Activated CD4-positive, alpha-beta T cell treated with anti-CD3 and anti-CD28 coated beads for 48 hours (primary cell): ENCODE data around the gene GPR152.
A peak's percentile ranks its signal among the peaks of the same experiment; 100 is the strongest.

Experiments
- DNase-seq: peaks from one replicate; pipeline ENCODE4 v3.0.0-alpha.2; 2020

The GPR152 gene

GRCh38 chr11:67452141-67452952 is at the start of gene GPR152:
TSS of gene GPR152 (minus strand) at chr11:67452729. CDS start at chr11:67452724, 5 bp downstream.
- no peak for DNase-seq

DNA sequence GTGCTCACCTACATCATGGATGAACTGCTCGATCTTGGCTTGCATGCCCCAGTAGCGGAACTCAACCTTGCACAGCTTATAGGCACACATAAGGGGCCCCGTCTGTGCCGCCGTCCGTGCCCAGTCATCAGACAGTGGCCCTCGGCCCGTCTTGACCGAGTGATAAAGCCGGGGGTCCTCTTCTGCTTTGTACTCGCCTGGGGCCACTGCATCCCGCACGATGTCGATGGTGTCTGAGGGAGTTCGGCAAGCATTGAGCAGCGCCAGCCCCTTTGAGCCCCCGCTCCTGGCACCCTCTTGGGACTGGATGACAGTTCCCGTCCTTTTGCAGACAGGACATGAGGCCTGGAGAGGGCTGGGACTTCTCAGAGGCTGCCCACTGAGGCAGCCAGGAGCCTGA is 49.3 kb upstream of the GPR152 start:
- DNase-seq = no peak

- no peak for DNase-seq
Measured at GRCh38 chr11:67500831-67501715, 48.5 kb upstream of the GPR152 start.

DNA sequence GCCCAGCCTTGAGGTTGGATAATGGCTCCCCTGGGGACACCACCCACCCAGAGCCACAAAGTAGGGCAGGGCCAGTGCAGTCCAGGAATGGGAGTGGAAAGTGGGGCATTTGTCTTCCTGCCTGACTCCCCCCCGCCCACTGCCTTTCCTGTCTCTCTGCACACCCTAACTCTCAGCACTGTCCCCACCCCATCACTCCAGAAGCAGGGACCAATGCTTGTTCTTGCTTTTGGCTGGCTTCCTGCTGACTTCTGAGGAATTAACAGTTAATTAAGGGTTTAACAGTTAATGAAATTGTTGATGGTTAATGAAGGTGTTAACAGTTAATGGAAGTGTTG is 47.9 kb upstream of the GPR152 start:
- no peak for DNase-seq

DNA sequence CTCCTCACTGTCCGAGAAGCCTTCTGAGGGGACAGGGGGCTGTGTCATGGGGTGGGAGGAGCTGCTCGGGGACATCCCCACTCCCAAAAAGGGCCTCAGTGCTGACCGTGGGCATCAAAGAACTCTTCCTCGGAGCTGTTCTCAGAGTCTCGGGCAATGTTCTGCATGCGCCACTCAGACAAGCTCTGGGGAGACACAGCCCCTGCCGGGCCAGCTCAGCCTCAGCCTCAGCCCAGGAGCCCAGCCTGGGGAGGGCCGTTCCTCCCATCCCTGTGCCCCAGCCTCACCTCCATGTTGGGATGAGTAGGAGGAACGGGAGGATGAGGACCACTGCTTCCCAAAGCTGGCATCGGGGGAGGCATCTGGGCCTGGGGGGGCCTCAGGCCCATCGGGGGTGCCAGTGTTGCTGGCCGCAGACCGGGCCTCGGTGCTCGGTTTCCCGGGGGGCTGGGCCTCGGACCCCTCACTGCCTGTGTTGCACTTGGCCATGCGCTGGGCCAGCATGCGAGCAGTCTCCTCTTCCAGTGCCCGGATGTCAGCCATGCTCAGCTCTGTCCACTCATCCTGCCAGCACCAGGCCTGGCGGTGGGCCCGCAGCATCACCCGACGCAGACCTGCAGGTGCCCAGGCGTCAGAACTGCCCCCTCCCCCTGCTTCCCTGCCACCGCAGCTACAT is 47.4 kb upstream of the GPR152 start:
- DNase-seq = no peak

DNA sequence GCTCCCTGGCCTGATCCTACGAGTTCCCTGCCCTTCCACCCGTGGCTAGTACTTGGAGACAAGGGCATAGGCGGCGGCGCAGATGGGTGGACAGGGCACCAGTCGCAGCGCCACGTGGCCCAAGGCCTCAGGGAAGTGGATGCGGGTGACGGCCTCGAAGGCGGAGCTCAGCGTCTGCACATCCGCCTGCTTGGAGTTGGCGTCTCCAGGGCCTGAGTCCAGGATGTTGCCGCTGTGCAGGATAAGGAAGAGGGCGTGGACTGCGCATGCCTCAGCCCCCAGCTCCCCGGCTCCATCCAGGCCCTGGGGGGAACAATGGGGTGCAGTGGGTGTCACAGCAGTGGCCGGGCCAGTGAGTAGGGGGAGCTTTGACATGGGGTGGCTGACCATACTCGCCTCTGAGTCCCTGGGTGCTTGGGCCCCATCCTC is 46.0 kb upstream of the GPR152 start:
- no peak for DNase-seq

GRCh38 chr11:67497656-67498291 is 45.2 kb upstream of the GPR152 start:
- DNase-seq = no peak

GRCh38 chr11:67496113-67496512 is 43.6 kb upstream of the GPR152 start:
- DNase-seq = no peak

DNA sequence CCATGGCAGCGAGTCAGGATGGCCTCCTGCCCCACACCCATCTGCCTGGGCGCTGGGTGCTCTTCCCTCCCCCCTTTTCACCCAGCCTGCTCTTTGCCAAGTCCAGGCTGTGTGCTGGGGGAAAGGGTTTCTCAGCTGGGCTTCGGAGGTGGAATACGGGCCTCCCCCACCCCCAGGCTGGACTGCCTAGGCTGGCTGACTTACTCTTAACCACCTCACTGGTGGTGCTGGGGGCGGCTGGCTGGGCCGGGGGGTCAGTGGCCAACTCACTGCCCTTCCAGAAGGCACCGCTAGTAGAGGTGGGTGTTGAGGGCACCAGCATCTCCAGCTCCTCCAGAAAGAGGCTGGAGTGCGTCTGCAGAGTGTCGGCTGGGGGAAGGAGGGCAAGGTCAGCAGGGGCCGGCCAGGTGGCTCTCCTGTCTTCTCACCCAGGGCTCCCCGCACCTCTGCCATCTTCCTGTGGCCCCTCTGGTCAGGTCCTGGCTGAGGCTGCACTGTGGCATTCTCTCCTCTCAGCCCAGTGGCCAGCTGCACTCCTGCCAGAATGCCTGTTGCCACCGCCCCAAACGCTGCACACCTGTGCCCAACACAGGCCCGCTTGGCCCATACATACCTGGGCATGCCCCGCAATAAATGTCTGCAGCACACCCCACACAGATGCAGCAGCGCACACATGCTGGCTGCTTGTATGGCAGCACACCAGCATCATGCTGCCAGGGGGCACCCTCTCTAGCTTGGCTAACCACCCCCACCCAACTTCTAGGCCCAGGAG is 42.9 kb upstream of the GPR152 start:
- no peak for DNase-seq

DNA sequence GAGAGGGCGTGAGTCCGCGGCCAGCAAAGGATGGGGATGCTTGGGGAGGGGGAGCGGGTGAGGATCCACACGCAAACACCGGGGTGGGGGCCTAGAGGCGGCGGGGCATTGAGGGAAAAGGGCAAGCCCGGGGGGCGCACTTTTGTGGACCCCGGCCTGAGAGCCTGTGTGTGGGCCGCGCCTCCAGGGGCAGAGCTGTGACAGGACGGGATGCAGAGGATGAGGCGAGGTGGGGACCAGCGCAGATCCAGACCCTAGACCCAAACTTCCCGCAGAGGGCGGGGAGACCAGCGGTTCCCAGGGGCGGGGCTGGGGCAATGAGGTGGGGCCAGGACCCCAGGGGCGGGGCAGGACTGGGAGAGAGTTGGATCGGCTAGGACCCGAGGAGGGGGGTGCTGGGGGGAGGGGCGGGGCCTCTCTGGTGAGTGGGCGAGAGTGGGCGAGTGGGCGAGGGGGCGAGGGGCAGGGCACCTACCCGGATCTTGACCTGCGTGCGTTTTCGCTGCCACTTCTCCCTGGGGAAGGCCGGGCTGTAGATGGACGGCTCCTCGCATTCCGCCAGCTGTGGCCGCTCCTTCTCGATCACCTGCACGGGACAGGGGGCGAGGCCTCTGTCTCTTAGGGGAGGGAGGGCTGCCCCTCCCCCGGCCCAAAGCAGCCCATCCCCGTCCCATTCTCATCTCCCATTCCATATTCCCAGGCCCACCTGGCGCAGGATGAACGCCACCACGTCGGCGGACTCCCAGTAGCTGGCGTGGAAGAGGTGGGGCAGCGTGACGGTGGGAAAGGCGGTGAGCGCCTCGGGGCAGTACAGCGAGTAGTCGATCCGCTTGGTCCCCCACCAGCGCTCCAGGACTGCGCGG is 42.1 kb upstream of the GPR152 start:
- no peak for DNase-seq

DNA sequence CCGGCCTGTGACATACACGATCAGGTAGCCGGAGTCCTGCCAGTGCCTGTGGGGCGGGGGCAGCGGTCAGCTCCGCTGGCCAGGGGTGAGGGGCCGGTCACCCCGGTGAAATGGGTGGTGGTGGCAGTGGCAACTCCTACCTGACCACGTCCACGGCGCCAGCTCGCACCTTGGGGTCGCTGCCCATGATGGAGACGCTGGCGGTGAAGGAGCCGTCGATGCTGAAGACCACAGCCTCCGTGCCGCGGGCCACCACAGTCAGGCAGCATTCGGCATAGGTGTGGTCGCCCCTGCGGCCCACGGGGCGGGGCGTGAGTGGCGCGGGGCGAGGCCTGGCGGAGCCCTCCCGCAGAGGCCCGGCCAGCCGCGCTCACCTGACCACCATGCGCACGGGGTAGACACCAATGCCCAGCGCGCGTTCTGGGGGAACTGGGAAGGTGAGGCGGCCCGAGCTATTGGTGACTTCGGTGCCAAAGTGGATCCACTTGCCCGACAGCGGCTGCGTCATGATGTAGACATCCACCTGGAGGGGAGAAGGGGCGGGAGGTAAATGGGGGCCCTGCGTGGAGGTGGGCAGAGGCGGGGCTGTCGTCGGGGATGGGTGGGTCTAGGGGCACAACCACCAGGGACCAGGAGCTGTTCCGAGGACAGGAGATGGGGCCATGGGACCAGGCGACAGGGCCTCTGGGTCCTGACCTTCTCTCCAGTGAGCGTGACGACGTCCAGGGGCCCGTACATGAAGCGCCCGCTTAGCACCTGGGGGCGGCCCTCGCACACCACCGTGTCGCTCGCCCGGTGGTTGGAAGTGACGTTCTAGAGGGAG is 41.2 kb upstream of the GPR152 start:
- no peak for DNase-seq

DNA sequence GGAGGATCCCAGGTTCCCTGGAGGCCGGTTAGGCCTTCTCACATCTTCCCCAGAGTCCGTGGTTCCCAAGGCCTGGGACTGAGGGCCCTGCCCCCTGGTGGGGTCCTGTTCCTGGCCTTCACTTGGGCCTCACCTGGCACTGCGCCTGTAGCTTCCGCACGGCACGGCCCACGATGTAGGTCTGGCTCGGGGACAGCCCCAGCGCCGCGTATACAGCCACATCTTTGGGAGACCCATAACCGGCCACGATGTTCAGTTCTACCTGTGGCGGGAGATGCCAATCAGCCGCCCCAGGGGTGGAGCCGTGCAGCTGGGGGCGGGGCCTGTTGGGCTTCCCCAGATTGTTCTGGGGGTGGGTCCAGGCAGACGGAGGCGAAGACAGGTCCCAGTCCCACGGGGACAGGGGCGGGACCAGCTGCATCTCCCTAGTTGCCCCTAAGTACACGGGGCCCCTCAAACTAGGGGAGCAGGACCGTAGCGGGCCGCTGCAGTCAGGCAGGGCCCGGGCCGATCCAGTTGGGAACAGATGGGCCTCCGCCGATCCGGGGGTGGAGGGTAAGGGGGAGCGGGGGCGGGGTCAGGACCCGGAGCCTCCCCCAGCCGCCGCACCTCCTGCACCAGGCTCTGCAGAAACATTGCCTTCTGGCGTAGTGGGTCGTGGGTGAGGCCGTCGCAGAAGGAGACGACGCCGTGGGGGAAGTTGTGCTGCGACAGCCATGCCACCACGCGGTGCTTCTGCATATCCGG is 40.4 kb upstream of the GPR152 start:
- DNase-seq = peak; percentile 58

DNA sequence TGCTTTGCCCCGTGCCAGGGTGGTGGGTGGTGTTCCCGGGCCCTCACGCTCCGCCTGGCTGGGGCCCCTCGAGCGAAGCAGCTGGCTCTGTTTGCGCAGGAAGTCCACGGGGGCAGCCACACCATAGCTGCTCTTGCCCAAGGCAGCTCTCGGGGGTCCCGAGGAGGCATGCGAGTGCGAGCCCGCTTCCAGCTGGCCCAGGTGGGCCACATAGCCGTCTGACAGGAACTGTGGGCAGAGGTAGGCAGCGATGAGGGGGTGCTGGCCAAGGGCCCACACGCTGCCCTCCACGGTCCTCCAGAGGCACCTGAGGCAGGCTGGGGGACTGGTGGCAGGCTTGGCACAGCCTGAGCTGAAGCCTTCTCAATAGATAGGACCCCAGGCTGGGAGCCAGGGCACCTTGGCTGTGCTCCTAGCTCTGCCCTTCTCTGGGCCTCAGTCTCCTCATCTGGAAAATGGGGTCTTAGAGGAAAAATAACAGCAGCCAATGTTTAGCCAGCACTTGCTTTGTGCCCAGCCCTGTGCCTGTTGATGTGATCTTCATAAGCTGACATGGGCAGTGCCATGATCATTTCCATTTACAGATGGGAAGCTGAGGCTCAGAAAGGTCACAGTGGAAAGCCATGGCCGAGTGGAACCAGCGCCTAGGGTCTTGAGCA is 39.7 kb upstream of the GPR152 start:
- no peak for DNase-seq

- DNase-seq = no peak
Measured at GRCh38 chr11:67491276-67492068, 38.9 kb upstream of the GPR152 start.

DNA sequence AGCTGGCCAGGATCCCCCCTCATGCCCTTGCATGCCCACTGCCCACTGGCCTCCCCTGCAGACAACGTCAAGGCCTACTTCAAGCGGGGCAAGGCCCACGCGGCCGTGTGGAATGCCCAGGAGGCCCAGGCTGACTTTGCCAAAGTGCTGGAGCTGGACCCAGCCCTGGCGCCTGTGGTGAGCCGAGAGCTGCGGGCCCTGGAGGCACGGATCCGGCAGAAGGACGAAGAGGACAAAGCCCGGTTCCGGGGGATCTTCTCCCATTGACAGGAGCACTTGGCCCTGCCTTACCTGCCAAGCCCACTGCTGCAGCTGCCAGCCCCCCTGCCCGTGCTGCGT is 38.2 kb upstream of the GPR152 start:
- no peak for DNase-seq

- DNase-seq = no peak
Measured at GRCh38 chr11:67489885-67490726, 37.6 kb upstream of the GPR152 start.

DNA sequence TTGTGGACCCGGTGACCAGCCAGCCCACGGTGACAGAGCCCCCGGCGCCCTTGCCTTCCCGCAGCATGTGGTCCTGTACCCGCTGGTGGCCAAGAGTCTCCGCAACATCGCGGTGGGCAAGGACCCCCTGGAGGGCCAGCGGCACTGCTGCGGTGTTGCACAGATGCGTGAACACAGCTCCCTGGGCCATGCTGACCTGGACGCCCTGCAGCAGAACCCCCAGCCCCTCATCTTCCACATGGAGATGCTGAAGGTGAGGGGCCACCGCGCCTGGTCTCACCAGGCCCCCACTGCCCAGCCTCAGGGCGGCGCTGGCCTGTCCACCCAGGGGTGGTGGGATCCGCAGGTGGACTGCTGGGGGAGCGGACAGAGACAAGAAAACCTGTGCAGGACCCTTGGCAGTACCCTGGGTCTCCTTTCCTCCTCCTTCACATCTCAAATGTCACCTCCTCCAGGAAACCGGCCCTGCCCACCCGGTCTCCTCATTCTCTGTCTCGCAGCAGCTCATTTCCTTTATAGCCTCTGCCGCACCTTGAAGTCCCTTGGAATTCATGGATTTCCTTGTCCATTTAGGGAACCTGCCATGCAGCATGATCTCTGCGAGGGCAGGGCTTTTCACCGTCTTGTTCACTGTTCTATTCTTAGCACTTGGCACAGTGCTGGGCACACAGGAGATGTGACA is 36.8 kb upstream of the GPR152 start:
- no peak for DNase-seq
